ENCODE data around the gene ASPG.

GRCh38 chr14:104039214-104039613 is 46.3 kb upstream of the ASPG start:
- TF ChIP-seq POLR2A (IDR thresholded peaks at IDR 0.05; ENCODE audit: low read depth): no peak
- TF ChIP-seq, protein P1, sequence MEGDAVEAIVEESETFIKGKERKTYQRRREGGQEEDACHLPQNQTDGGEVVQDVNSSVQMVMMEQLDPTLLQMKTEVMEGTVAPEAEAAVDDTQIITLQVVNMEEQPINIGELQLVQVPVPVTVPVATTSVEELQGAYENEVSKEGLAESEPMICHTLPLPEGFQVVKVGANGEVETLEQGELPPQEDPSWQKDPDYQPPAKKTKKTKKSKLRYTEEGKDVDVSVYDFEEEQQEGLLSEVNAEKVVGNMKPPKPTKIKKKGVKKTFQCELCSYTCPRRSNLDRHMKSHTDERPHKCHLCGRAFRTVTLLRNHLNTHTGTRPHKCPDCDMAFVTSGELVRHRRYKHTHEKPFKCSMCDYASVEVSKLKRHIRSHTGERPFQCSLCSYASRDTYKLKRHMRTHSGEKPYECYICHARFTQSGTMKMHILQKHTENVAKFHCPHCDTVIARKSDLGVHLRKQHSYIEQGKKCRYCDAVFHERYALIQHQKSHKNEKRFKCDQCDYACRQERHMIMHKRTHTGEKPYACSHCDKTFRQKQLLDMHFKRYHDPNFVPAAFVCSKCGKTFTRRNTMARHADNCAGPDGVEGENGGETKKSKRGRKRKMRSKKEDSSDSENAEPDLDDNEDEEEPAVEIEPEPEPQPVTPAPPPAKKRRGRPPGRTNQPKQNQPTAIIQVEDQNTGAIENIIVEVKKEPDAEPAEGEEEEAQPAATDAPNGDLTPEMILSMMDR (IDR thresholded peaks at IDR 0.05): no peak
